GM19240 (cell line): ENCODE results near the gene ZC3H14.

Experiments
- DNase-seq: peaks from one replicate; pipeline ENCODE4 v3.0.0; 2011; ENCODE audit warnings: low spot score; ENCODE audit not compliant: insufficient read length

ZC3H14 gene

GRCh38 chr14:88551094-88551870 lies 11.6 kb upstream of the ZC3H14 start:
- DNase-seq = no peak

GRCh38 chr14:88551980-88552431 lies 10.8 kb upstream of the ZC3H14 start:
- DNase-seq = no peak

- DNase-seq = no peak
These were observed 10.0 kb upstream of the ZC3H14 start for GRCh38 chr14:88552876-88553275.

GRCh38 chr14:88553886-88554456 lies 8.9 kb upstream of the ZC3H14 start:
- DNase-seq = no peak

GRCh38 chr14:88554457-88555286 lies 8.2 kb upstream of the ZC3H14 start, which contains the start of gene PTPN21:
Gene PTPN21 (minus strand): TSS chr14:88555007. CDS start chr14:88550417, 4,590 bp downstream.
- DNase-seq = no peak

- no peak for DNase-seq
These were observed 6.3 kb upstream of the ZC3H14 start for GRCh38 chr14:88556581-88556980.

GRCh38 chr14:88559852-88560251 lies 3.0 kb upstream of the ZC3H14 start:
- DNase-seq = no peak

- no peak for DNase-seq
These were observed 356 bp upstream of the ZC3H14 start for GRCh38 chr14:88562532-88562830.

- DNase-seq = no peak
These were observed 1.0 kb downstream of the ZC3H14 start for GRCh38 chr14:88563845-88564244.

GRCh38 chr14:88565427-88565826 lies 2.6 kb downstream of the ZC3H14 start:
- DNase-seq = no peak

GRCh38 chr14:88568196-88568595 lies 5.4 kb downstream of the ZC3H14 start:
- DNase-seq = no peak

GRCh38 chr14:88572117-88572516 lies 9.3 kb downstream of the ZC3H14 start:
- no peak for DNase-seq

- DNase-seq = no peak
These were observed 13.4 kb downstream of the ZC3H14 start for GRCh38 chr14:88576222-88576621.

- DNase-seq = no peak
These were observed 21.6 kb downstream of the ZC3H14 start for GRCh38 chr14:88584451-88584850.

GRCh38 chr14:88588081-88588480 lies 25.2 kb downstream of the ZC3H14 start:
- DNase-seq = no peak

- DNase-seq = no peak
These were observed 27.3 kb downstream of the ZC3H14 start for GRCh38 chr14:88590173-88590572.

GRCh38 chr14:88592031-88592430 lies 29.2 kb downstream of the ZC3H14 start:
- DNase-seq = no peak

- DNase-seq = no peak
These were observed 34.2 kb downstream of the ZC3H14 start for GRCh38 chr14:88597038-88597437.

- DNase-seq = no peak
These were observed 34.8 kb downstream of the ZC3H14 start for GRCh38 chr14:88597601-88598000.

GRCh38 chr14:88598097-88598675 lies 35.3 kb downstream of the ZC3H14 start:
- DNase-seq = no peak

- no peak for DNase-seq
These were observed 36.5 kb downstream of the ZC3H14 start for GRCh38 chr14:88599326-88599725.
